Neural cell (in vitro differentiated cells): Measurements from ENCODE around the gene PTAFR. TPM values are rescaled to one million over a fixed set of nuclear protein-coding genes. Genes with fewer than 3 reads are reported as not detected.

Experiments used
- H2AFZ ChIP-seq: fragments of 200-600, 300-800 bp; sonication (generic), shearing (Covaris generic); 2 replicates; pipeline ENCODE4 v1.6.0; 2014; ENCODE audit warnings: low read depth, mild to moderate bottlenecking, antibody characterized with exemption, low read length, moderate library complexity
- H3F3A ChIP-seq: fragments of 200-600 bp; shearing (Covaris generic); 2 replicates; pipeline ENCODE4 v1.6.1; 2016; ENCODE audit warnings: mild to moderate bottlenecking, moderate library complexity, mixed read lengths, antibody characterized with exemption, low read length; ENCODE audit not compliant: insufficient read depth, poor library complexity, severe bottlenecking
- H3K27ac ChIP-seq: fragments of 200-600, 300-800 bp; sonication (generic), shearing (Covaris generic); 2 replicates; pipeline ENCODE4 v1.5.1; 2014; ENCODE audit warnings: mild to moderate bottlenecking, low read length, moderate library complexity
- H3K27me3 ChIP-seq: fragments of 300-800, 200-600 bp; sonication (generic), shearing (Covaris generic); 2 replicates; pipeline ENCODE4 v1.6.0; 2014; ENCODE audit warnings: mild to moderate bottlenecking, low read depth, low read length, moderate library complexity; ENCODE audit not compliant: insufficient read depth
- H3K36me3 ChIP-seq: fragments of 300-800, 200-600 bp; sonication (generic), shearing (Covaris generic); 2 replicates; pipeline ENCODE4 v1.5.1; 2014; ENCODE audit warnings: mild to moderate bottlenecking, antibody characterized with exemption, low read length, moderate library complexity; ENCODE audit not compliant: insufficient read depth
- H3K4me2 ChIP-seq: fragments of 300-800, 200-600 bp; sonication (generic), shearing (Covaris generic); 2 replicates; pipeline ENCODE4 v1.6.0; 2014; ENCODE audit warnings: mild to moderate bottlenecking, low read length
- H3K4me3 ChIP-seq: fragments of 300-800, 200-600 bp; sonication (generic), shearing (Covaris generic); 2 replicates; pipeline ENCODE4 v1.5.1; 2014; ENCODE audit warnings: mild to moderate bottlenecking, low read length, moderate library complexity
- H3K79me2 ChIP-seq: fragments of 200-600 bp; shearing (Covaris generic); replicated peaks from 2 replicates; pipeline ENCODE4 v1.6.0; 2014; ENCODE audit warnings: mild to moderate bottlenecking, low read length, moderate library complexity; ENCODE audit not compliant: insufficient read depth
- H3K9ac ChIP-seq: fragments of 300-800, 200-600 bp; sonication (generic), shearing (Covaris generic); 2 replicates; pipeline ENCODE4 v1.6.1; 2016; ENCODE audit warnings: mild to moderate bottlenecking, low read length, mixed read lengths
- H3K9me2 ChIP-seq: fragments of 200-600 bp; shearing (Covaris generic); 2 replicates; pipeline ENCODE4 v1.6.1; 2016; ENCODE audit warnings: mild to moderate bottlenecking, low read length, mixed read lengths; ENCODE audit not compliant: insufficient read depth
- H3K9me3 ChIP-seq: fragments of 200-600, 300-800 bp; sonication (generic), shearing (Covaris generic); 2 replicates; pipeline ENCODE4 v1.6.1; 2016; ENCODE audit warnings: mild to moderate bottlenecking, mixed run types, low read length, moderate library complexity, mixed read lengths
- H4K20me1 ChIP-seq: fragments of 200-600 bp; shearing (Covaris generic); 2 replicates; pipeline ENCODE4 v1.6.1; 2016; ENCODE audit warnings: mild to moderate bottlenecking, mixed run types; ENCODE audit not compliant: insufficient read depth
- EP300 ChIP-seq: fragments of 450-650 bp; conservative IDR thresholded peaks from 2 replicates; pipeline ENCODE4 v1.6.1; 2014; ENCODE audit warnings: antibody characterized with exemption, mild to moderate bottlenecking, moderate library complexity; ENCODE audit not compliant: poor library complexity, severe bottlenecking
- EZH2 ChIP-seq: fragments of 200-600, 300-800 bp; shearing (Covaris generic), sonication (generic); IDR thresholded peaks from 2 replicates; pipeline ENCODE4 v1.6.1; 2014; ENCODE audit warnings: antibody characterized with exemption, low read length, borderline replicate concordance, mild to moderate bottlenecking; ENCODE audit not compliant: insufficient read depth, poor library complexity, severe bottlenecking
- MXI1 ChIP-seq: fragments of 450-650 bp; conservative IDR thresholded peaks from 2 replicates; pipeline ENCODE4 v1.6.1; 2014; ENCODE audit warnings: antibody characterized with exemption, mild to moderate bottlenecking; ENCODE audit not compliant: poor library complexity, severe bottlenecking
- POLR2AphosphoS5 ChIP-seq: IDR thresholded peaks from 2 replicates; pipeline ENCODE4 v1.6.1; 2012
- RAD21 ChIP-seq: fragments of 450-650 bp; conservative IDR thresholded peaks from 2 replicates; pipeline ENCODE4 v1.6.1; 2014; ENCODE audit warnings: antibody characterized with exemption, mild to moderate bottlenecking, moderate library complexity
- REST ChIP-seq: IDR thresholded peaks from 2 replicates; pipeline ENCODE4 v1.6.1; 2012; ENCODE audit warnings: borderline replicate concordance
- SMC3 ChIP-seq: fragments of 450-650 bp; conservative IDR thresholded peaks from 2 replicates; pipeline ENCODE4 v1.6.1; 2014; ENCODE audit warnings: antibody characterized with exemption, mild to moderate bottlenecking, moderate library complexity; ENCODE audit not compliant: poor library complexity
- TAF1 ChIP-seq: IDR thresholded peaks from 2 replicates; pipeline ENCODE4 v1.6.1; 2012; ENCODE audit warnings: low read depth
- polyA minus RNA-seq: library from RNA; depleted of rRNA, polyadenylated mRNA; stranded (reverse); fragments of >200 nt; gene quantifications from 2 replicates; pipeline ENCODE4 v1.2.3, GENCODE V29; 2014
- polyA plus RNA-seq: library from polyadenylated mRNA; depleted of rRNA; stranded (reverse); fragments of >200 nt; gene quantifications from 2 replicates; pipeline ENCODE4 v1.2.3, GENCODE V29; 2014
- TF ChIP-seq, protein P1 (sequence below): fragments of 450-650 bp; IDR thresholded peaks from 2 replicates; pipeline ENCODE4 v1.5.1; 2014; ENCODE audit warnings: antibody characterized with exemption, mild to moderate bottlenecking, moderate library complexity; ENCODE audit not compliant: poor library complexity, severe bottlenecking

PTAFR gene, protein sequence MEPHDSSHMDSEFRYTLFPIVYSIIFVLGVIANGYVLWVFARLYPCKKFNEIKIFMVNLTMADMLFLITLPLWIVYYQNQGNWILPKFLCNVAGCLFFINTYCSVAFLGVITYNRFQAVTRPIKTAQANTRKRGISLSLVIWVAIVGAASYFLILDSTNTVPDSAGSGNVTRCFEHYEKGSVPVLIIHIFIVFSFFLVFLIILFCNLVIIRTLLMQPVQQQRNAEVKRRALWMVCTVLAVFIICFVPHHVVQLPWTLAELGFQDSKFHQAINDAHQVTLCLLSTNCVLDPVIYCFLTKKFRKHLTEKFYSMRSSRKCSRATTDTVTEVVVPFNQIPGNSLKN
- polyA plus RNA-seq (0.12 and 0.30 TPM in 2 replicates), polyA minus RNA-seq (0.23 and 0.24 TPM in 2 replicates)

DNA sequence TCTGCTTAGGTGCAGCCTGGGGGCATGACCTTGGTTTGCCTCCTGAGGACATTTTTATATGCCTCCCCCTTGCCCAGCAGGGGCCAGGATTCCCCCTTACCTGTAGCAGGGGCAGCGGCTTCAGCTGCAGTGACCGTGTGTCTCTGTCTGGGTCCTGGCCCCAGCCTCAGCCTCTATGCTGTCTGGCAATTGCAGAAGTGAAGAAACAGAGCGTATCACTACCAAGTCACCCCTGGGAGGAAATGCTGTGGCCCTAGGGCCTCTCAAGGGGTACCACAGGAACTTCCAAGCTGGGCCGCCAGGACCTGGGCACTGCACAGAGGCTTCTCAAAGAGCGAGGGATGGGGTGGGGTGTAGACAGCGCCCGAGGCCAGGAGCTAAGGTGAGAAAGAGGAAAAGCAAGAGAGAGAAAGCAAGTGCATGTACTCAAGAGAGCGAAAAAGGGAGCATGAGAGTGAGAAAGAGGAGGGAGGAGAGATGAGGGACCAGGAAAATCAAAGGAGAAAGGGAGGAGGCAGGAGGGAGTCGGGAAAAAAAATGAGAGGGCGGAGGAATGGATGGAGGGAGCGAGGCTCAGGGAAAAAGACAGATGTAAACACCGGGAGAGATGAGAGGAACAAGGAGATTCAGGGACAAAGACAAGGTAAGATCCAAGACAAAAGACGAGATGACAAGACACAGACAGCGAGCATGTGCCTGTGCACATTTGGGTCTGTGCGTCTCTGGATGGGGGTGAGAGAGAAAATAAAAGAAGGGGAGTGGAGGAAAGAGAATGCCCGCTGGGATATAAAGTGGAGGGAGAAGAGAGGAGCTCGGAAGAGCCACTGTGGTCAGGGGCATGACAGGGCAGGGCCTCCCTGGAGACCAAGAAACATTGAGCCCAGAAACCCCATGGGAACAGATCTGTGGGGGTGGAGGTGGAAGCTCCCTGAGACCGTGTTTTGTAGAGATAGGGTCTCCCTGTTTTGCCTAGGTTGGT, at the start of gene PTAFR:
Gene PTAFR, minus strand, starts transcription at position 199 of the 979 bp plus-strand sequence. CDS start 25,669 bp downstream, outside the sequence.
- Histone ChIP-seq H4K20me1 (no peaks in the 10 kb centered on the region), H3K9ac (no peak within 1 kb of the TSS), H3K9me2 (no peaks in the 10 kb centered on the region), H3K9me3 (no peaks in the 10 kb centered on the region), H3K27me3 (no peaks in the 10 kb centered on the region), H3F3A (no peaks in the 10 kb centered on the region), H3K27ac (no peak within 1 kb of the TSS), H3K79me2 (no peaks in the 10 kb centered on the region), H3K4me2 (no peak within 1 kb of the TSS), H2AFZ (peak within 1 kb of the TSS; percentile 14), H3K4me3 (no peak within 1 kb of the TSS), H3K36me3 (no peaks in the 10 kb centered on the region)
- TF ChIP-seq, protein P1, sequence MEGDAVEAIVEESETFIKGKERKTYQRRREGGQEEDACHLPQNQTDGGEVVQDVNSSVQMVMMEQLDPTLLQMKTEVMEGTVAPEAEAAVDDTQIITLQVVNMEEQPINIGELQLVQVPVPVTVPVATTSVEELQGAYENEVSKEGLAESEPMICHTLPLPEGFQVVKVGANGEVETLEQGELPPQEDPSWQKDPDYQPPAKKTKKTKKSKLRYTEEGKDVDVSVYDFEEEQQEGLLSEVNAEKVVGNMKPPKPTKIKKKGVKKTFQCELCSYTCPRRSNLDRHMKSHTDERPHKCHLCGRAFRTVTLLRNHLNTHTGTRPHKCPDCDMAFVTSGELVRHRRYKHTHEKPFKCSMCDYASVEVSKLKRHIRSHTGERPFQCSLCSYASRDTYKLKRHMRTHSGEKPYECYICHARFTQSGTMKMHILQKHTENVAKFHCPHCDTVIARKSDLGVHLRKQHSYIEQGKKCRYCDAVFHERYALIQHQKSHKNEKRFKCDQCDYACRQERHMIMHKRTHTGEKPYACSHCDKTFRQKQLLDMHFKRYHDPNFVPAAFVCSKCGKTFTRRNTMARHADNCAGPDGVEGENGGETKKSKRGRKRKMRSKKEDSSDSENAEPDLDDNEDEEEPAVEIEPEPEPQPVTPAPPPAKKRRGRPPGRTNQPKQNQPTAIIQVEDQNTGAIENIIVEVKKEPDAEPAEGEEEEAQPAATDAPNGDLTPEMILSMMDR: no peak
- TF ChIP-seq TAF1 (no peak), REST (no peak), MXI1 (no peak)

GRCh38 chr1:28213315-28213714, 36.8 kb upstream of the PTAFR start:
- Histone ChIP-seq H2AFZ (no peak overlapping the region), H4K20me1 (no peaks in the 10 kb centered on the region), H3K27ac (no peak overlapping the region), H3K27me3 (no peaks in the 10 kb centered on the region), H3K9me2 (no peaks in the 10 kb centered on the region), H3K4me2 (no peak overlapping the region), H3K9me3 (no peaks in the 10 kb centered on the region), H3K9ac (no peak overlapping the region), H3K36me3 (no peaks in the 10 kb centered on the region), H3K79me2 (no peaks in the 10 kb centered on the region), H3K4me3 (no peak overlapping the region), H3F3A (no peaks in the 10 kb centered on the region)
- TF ChIP-seq, protein P1: no peak
- no peak for TF ChIP-seq SMC3
- no peak for TF ChIP-seq TAF1
- TF ChIP-seq MXI1: no peak
- TF ChIP-seq RAD21: no peak
- TF ChIP-seq POLR2AphosphoS5: no peak
- TF ChIP-seq EP300: no peak
- no peak for TF ChIP-seq EZH2
- no peak for TF ChIP-seq REST
